ENCODE measurements around the gene MRPS18A. TPM values are rescaled to one million over a fixed set of nuclear protein-coding genes. Genes with fewer than 3 reads are reported as not detected.

Gene MRPS18A
- polyA plus RNA-seq, 1 experiment, result 41.0 TPM

DNA sequence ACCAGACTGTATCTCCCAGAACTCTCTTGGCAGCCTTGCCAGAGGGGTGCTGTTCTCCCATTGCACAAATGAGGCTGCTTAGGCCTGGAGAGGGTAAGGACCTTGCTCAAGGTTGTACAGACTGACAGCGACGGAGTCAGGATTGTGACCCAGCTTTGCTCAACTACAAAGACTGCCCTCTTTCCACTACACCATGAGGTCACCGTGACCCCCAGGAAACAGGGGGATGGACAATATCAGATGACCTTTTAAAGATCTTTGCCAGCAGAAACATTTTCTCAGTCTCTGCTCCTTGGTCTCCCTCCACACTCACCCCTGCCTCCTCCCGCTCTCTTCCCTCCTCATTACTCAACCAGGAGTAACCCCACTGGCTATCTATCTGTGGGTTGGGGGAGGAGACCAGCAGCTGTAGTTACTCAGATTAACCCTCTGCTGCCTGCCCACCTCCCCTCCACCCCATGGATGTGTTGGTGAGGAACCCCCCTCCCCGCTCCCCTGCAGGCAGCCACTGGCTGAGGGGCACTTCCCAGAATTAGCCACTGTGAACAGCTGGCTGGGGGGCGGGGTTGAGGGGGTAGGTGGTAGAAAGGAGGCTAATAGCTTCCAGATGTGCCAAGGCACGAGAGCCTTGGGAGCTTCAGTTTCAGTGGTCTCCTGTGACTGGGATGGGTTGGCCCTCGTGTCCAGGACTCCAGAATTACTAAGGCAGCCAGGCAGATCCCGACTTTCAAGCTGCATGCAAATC lies 26.9 kb upstream of the MRPS18A start:
- no peak overlapping the region for H3K4me3 ChIP-seq (ENCODE audit: low read depth, low read length)
- ChIA-PET POLR2A (interaction anchor here (0.9 to 1.6 kb wide), 4 partner anchors 10 to 55 kb away, joined by 3 to 6 read pairs (median 4); partner anchors contain the start of gene VEGFA), CTCF (interaction anchor here (0.7 to 1.9 kb wide), 3 partner anchors 10 to 364 kb away, joined by 3 to 7 read pairs (median 5); no protein-coding TSS in a partner anchor)
- DNase-seq (ENCODE audit: low read depth, low spot score), result peak; percentile 61
- H3K9me3 ChIP-seq (ENCODE audit: control insufficient read depth, insufficient read depth, low read length), result no peaks in the 10 kb centered on the region
- TF ChIP-seq, protein P1, sequence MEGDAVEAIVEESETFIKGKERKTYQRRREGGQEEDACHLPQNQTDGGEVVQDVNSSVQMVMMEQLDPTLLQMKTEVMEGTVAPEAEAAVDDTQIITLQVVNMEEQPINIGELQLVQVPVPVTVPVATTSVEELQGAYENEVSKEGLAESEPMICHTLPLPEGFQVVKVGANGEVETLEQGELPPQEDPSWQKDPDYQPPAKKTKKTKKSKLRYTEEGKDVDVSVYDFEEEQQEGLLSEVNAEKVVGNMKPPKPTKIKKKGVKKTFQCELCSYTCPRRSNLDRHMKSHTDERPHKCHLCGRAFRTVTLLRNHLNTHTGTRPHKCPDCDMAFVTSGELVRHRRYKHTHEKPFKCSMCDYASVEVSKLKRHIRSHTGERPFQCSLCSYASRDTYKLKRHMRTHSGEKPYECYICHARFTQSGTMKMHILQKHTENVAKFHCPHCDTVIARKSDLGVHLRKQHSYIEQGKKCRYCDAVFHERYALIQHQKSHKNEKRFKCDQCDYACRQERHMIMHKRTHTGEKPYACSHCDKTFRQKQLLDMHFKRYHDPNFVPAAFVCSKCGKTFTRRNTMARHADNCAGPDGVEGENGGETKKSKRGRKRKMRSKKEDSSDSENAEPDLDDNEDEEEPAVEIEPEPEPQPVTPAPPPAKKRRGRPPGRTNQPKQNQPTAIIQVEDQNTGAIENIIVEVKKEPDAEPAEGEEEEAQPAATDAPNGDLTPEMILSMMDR (IDR thresholded peaks at IDR 0.05; ENCODE audit: low read depth, low read length), result no peak
- H3K27ac ChIP-seq (ENCODE audit: low read depth, low read length), result peak overlapping the region; percentile 31
- H3K27me3 ChIP-seq (ENCODE audit: control insufficient read depth, insufficient read depth, low read length), result peaks cover 6% of the 10 kb centered on the region

DNA sequence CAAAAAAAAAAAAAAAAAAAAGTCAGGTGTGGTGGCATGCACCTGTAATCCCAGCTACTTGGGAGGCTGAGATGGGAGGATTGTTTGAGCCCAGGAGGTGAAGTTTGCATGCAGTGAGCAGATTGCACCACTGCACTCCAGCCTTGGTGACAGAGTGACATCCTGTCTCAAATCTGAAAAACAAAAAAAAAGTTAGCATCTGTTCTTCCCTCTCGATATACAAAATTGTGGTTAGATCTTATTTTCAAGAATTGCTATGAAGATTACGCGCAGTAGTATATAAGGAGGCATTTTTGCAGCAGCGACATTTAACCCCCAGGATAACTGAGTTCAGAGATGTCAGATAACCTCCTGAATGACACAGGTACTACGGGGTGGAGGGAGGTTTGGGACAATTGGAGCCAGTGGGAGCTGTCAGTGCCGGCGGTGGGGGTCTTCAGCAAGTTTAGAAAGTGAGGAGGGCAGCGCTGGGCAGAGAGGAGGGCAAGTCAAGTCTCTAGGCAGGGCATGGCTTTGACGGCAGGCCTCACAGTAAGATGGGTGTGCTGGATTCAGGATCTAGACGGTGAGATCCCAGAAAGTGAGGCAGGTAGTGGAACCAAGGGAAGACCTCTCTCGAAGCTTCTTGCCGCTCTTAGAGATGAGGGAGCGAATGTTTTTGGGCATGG lies 26.2 kb upstream of the MRPS18A start:
- TF ChIP-seq, protein P1 (IDR thresholded peaks at IDR 0.05; ENCODE audit: low read depth, low read length), result no peak
- ChIA-PET POLR2A (interaction anchor here (1.6 kb wide), 1 partner anchor 11 kb away, joined by 6 read pairs; no protein-coding TSS in a partner anchor), CTCF (interaction anchor here (1.9 kb wide), 1 partner anchor 11 kb away, joined by 7 read pairs; no protein-coding TSS in a partner anchor)
- Histone ChIP-seq H3K27ac (ENCODE audit: low read depth, low read length) (no peak overlapping the region), H3K27me3 (ENCODE audit: control insufficient read depth, insufficient read depth, low read length) (peaks cover 3% of the 10 kb centered on the region), H3K9me3 (ENCODE audit: control insufficient read depth, insufficient read depth, low read length) (no peaks in the 10 kb centered on the region), H3K4me3 (ENCODE audit: low read depth, low read length) (no peak overlapping the region)
- DNase-seq (ENCODE audit: low read depth, low spot score), result no peak

DNA sequence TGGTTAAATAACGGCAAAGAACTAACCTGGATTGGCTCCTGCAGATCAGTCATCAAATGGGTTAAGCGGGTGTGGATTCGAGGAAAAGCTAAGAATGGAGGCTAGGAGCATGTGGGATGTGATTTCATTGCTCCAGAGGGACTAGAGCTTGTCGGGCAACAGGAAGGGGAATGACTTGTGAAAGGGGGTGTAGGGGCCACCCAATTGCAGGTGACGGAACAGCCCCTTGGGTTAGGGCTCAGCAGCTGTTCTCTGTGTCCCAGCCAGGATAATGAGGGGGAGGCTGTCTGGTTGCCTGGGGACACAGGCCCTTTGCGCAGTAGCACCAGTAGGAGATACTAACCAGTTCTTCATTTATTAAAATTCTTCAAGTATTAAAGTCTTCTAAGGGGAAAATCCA lies 25.0 kb upstream of the MRPS18A start:
- ChIA-PET CTCF (interaction anchor here (1.0 kb wide), 1 partner anchor 12 kb away, joined by 3 read pairs; no protein-coding TSS in a partner anchor), POLR2A (no interaction called here)
- DNase-seq (ENCODE audit: low read depth, low spot score), result no peak
- TF ChIP-seq, protein P1 (IDR thresholded peaks at IDR 0.05; ENCODE audit: low read depth, low read length), result no peak
- Histone ChIP-seq H3K27me3 (ENCODE audit: control insufficient read depth, insufficient read depth, low read length) (peaks cover 3% of the 10 kb centered on the region), H3K4me3 (ENCODE audit: low read depth, low read length) (no peak overlapping the region), H3K27ac (ENCODE audit: low read depth, low read length) (no peak overlapping the region), H3K9me3 (ENCODE audit: control insufficient read depth, insufficient read depth, low read length) (no peaks in the 10 kb centered on the region)

DNA sequence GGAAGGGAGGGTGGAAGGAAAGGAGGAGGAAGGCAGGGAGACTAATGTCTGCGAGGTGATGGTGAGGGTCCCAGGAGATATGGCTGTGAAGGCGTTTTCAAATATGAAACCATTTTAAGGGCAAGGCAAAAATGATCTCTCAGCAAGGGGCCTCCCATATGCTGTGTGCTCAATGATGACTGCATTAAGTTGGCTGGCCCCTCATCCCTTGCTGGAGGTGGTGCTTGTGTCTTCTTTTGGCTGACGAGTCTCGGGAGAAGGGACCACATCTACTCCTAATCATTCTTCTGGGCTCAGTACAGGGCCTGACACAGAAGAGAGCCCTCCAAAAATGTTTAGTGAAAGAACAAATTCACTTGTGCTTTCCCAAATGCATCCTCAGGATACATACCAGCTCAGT lies 23.0 kb upstream of the MRPS18A start:
- H3K27me3 ChIP-seq (ENCODE audit: control insufficient read depth, insufficient read depth, low read length), result peaks cover 3% of the 10 kb centered on the region
- H3K9me3 ChIP-seq (ENCODE audit: control insufficient read depth, insufficient read depth, low read length), result no peaks in the 10 kb centered on the region
- TF ChIP-seq, protein P1 (IDR thresholded peaks at IDR 0.05; ENCODE audit: low read depth, low read length), result no peak
- no peak for DNase-seq (ENCODE audit: low read depth, low spot score)
- H3K27ac ChIP-seq (ENCODE audit: low read depth, low read length), result no peak overlapping the region
- CTCF ChIA-PET, result interaction anchor here (0.7 kb wide), 1 partner anchor 62 kb away, joined by 3 read pairs; no protein-coding TSS in a partner anchor
- POLR2A ChIA-PET, result no interaction called here
- no peak overlapping the region for H3K4me3 ChIP-seq (ENCODE audit: low read depth, low read length)
